ENCODE measurements around the gene SLIT1.

SLIT1 gene

DNA sequence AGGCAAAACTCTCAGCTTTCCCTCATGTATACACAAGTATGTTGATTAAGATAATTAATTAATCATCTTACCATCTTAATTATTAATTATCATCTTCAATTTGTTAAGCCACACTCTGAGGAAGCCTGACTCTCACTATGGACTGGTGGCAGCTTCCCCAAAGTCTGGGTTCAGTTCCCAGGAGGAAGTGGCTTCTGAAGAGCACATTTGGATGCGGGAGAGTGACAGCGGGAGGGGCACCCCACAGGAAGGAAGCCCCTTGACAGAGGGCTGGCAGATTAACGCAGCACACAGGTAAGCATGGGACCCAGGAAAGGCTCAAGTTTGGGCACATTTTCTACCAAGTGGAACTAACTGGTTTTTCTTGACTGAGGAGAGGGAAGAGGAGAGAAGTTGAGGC, 13.4 kb upstream of the SLIT1 start:
- DNase-seq = no peak

DNA sequence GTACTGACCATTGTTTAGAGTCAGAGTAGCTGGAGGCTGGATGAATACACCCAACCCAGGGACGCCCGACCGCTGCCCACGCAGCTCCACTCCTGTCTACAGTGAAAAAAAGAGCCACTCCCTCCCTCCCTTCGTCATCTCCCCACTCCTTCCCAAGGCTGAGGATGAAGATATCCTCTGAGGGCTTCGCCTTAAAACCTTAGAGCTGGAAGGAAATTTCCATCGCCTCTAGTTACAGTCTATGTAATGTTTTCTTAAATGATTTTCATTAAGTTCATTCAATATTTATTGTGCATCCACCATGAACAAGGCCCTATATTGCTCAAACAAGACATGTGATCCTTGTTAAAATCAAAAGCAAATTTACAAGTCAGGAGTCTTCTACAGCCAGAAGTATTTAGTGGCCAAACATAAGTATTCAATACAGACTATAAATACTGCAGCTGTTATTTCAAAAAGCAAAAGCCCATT, 11.3 kb upstream of the SLIT1 start:
- no peak for DNase-seq

DNA sequence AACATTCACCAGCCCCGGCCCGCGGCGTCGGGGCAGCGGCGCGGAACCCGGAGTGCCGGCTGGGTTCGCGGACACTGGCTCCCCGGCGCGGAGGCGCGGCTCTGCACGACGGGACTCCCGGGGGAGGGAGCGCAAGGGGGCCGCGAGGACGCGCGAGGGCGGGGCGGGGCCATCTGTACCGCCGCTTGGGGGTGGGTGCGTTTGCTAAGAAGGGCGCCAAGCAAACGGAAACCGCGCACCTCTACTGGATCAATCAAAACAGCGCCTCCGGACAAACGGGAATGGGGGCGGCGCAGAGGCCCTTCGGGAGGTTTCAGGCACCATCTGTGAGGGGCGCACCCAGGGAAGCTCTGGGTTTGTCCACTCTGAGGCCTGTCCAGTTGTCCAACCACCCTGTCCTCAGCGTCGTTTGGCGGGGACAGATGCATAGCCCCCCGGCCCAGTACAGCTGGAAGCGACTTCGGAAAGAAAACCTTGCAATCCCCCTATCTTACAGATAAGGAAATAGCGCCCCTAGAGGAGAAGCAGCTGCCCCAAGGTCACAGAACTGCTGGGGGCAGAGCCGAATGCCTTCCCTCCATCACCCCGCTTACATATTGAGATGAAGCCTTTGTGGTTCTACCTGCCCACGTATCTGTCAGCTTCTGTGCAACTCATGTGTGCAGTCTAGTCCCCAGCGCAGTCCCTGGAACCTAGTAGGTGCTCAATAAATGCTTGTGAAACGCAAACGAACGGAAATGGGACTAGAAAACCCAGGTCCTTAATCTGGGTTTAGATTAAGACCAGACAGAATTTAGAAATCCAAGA, 10.7 kb upstream of the SLIT1 start:
- peak; percentile 71 for DNase-seq

DNA sequence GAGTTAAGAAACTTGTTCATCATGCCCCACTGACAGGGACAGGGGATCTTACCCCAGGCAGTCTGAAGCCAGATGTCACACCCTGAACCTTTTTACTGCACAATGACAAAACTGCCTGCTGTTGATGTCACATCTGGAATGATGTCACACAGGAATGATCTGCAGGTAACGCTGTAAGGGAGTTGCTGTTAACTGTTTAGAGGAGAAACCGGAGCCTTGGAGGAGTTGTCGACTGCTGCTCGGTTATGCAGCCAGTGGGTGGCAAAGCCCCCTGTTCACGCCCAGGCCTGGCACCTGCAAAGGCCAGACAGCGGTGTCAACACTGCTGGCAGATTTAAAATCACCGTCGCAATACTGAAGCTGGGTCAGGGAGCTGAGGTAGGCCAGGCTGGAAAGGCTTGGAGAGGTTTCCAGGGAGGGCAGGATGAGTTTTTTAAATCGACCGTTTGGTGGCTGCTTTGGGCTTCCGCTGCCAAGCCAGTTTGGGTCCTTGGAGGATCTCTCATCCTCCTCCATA, 10.0 kb upstream of the SLIT1 start:
- DNase-seq = peak; percentile 44

DNA sequence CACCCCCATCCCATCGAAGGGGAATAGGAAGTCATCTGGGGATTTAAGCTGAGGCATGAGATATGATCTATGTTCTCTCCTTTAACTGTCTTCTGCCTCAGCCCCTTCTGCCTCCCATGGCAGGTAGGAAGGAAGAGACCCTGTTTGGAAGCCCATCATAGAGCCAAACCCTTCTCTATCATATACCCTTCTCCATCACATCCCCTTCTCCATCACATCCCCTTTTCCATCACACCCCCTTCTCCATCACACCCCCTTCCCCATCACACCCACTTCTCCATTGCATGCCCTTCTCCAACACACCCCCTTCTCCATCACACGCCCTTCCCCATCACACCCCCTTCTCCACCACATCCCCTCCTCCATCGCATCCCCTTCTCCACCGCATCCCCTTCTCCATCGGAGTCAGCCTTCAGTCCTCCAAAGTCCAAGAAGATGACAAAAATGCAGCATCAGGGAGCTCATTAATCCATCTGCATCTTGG, 7.2 kb upstream of the SLIT1 start:
- DNase-seq = no peak

DNA sequence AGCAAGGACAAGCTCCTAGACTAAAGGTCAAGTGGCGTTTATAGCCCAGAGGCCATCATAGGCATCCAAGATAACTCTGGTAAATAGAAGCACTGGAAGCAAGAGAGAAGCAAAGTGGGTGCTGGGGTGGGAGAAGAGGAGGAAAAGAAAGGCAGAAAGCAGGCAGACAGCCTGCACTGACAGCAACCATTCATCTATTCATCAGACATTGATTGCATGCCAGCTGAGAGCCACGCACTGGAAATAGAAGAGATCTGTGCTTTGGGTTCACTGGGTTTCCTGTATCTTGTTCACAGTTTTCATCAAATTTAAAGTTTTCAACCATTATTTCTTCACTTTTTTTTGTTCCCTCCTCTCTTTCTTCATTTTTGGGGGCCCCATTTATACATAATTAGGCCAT, 4.7 kb upstream of the SLIT1 start:
- no peak for DNase-seq

DNA sequence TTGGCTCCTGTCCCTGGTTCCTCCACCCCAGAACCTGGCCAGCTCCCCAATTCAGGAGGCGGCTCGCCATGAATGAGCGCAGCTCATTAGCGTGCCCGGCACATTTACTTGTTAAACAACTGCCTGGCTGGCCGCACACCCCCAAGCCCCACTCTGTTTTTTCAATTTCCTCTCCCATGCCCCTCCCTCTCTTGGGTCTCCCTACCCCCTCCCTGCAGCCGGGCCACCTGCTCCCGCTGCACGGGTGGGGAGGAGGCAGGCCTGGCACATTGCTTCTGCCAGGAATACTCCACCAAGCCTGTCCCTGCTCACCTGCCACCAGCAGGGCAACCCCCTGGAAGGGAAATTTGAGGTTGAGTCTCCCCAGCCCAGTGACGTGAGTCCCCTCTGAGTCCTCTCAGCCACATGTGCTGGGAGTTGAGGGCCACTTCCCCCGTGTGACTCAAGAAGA, 2.5 kb upstream of the SLIT1 start:
- DNase-seq = peak; percentile 78

DNA sequence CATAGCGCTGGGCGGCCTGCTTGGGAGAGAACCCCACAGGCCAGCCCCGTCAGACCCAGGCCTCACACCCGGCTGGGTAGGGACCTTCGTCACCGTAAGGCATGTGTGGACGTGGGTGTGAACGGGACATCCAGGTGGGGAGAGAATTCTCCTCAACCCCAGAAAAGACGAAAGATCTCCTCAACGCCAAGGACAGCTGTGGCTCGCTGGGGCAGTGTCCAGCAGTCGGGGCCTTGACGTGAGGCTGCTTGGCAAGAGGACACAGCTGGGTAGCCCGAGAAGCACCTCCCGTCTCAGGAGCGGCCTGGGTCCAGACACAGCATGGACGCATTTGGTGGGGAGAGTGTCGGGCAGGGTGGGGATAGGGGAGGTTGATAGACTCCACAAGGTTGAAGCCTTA, 1.2 kb upstream of the SLIT1 start:
- DNase-seq = no peak

DNA sequence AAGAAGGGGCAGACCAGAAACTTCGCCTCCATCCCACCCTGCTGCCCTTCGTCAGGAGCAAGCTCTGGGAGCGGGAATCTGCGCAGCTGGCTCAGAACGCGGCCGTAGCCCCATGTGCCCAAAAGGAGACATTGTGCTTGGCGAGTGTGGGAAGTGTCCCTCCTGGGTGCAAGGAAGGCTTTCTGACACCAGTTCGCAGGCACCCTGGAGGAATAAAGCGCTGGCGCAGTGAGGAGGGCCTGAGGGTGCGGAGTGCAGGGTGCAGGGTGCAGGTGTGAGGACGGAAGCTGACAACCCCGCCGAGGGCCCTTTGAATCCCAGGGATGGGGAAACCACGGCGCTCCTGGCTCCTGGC, 811 bp downstream of the SLIT1 start:
- no peak for DNase-seq

DNA sequence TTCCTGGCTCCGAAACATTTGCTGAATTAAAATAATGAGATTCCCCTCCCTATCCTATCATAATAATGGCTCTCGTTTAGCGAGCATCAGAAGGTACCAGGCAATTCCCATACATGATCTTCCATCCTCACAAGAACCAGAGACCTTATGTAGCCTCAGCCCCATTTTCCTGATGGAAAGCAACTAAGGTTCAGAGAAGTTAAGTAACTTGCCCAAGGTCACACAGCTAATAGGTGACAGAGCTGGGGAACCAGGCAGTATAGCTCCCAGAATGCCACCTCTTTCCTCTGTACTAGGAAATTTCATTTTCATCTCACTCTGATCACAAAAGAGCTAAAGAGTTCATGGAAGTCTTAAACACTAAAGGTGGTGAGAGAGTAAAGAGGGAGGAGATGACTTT, 2.4 kb downstream of the SLIT1 start:
- DNase-seq = no peak

DNA sequence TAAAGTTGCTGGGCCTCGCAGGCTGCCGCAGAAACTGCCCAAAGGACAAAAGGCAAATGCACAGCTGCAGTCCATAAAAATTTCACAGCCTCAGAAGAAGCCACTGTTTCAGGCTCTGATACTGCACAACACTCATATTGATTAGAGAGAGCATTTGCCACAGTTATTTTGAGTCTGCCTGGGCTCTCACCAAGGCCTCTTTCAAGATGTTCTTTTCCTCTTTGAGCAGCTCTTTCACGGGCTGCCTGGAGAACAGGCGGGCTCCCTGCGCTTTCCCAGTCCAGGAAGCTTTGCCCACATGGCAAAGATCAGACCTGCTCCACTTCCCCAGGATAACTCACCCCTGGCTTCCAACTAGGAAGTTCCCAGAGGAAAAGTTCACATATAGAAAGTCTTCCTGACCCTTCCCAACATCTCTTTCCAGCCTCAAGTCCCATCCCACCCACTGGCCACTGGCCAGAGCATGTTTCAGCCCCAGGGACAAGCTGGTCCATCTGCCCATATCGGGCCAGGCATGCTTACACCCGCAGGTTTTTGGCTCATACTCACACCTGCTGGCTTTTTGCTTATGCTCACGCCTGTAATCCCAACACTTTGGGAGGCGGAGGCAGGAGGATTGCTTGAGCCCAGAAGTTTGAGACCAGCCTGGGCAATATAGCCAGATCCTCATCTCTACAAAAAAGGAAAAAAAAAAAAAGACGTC, 3.3 kb downstream of the SLIT1 start:
- no peak for DNase-seq

DNA sequence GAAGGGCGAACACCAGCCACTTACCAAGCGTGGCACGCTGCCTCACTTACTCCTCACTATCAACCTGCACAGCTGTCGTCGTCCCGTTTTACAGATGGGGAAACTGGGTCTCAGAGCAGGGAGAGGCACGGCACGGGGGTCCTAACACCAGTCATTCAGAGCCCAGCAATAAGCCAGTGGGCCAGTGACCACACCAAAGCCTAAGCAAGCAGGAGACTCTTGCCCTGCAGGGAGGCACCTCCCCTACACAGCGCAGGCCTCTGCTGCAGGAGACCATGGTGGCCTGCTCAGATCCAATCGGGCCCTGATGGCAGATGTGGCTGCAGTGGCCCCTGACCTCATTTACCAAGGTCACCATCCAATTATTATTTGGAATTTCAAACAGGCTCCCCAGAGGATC, 4.8 kb downstream of the SLIT1 start:
- no peak for DNase-seq

DNA sequence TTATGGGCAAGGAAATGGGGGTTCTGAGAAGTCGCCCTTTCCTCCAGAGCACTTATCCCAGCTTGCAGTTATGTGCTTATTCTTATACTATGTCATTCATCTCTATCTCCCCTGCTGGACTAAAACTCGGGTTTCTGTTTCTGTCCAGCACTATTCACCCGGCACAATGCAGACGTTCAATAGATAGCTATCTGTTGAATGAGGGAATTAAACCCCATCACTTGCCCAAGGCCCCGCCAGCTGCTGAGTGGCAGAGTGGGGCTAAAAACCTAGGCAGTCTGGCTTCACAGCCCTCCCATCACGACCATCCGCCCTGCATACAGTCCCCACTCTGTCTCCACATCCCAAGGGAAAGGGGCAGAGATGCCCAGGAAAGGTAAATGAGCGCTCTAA, 5.4 kb downstream of the SLIT1 start:
- DNase-seq = no peak

DNA sequence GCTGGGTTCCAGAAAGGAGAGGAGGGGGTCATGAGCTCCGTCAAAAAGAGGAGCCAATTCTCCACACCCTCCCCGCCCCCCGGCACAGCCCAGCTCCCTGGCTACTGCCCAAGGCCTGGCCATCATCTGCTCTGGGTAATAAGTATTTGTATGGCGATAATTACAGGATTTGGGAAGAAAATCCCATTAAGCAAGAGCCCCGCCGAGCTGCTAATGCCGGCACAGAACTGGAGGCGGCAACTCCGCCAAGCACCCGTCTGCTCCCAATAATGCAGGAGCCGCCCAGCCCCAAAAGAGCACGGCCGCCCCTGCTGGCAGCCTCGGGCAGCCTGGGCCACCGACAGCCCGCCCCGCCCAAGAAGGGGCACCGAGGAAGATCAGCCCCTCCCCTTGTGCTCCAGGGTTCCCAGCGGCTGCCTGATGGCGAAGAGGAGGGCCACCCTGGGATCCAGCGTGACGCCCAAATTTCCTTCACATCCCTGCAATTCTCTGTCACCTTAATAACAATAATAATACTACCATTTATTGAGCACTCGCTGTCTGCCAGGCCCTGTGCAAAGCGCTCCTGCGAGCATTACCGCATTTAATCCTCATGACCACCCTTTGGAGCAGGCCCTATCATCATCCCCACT, 5.9 kb downstream of the SLIT1 start:
- DNase-seq = peak; percentile 16

DNA sequence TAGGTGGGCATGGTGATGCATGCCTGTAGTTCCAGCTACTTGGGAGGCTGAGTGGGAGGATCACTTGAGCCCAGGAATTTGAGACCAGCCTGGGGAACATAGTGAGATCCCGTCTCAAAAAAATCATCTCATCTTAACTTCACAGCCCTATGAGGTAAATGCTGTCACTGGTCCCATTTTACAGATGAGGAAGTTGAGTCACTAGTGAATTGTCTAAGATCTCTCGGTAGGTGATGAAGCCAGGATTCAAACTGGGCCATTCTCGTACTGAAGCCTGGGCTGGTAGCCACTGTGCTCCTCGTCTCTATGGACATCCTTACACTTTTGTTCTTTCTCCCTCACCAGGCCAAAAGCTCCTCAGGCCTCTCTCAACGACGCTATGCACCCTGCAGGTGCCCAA, 6.4 kb downstream of the SLIT1 start:
- no peak for DNase-seq

DNA sequence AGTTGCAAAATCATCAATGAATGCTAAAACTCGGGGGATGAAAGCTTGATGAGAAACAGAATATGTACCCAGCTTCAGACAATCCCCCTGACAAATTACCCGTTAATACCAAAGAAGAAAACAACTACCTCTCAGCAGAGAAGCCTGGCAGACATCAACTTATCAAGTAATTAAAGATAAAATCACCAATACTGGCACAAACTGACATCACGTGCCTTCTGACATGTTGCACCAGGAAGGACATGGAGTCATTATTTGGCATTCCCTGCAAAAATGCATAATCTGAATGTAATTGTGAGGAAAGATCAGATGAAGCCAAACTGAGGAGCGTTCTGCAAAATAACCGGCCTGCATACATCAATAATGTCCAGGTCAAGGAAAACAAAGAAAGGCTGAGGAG, 7.7 kb downstream of the SLIT1 start:
- DNase-seq = no peak

DNA sequence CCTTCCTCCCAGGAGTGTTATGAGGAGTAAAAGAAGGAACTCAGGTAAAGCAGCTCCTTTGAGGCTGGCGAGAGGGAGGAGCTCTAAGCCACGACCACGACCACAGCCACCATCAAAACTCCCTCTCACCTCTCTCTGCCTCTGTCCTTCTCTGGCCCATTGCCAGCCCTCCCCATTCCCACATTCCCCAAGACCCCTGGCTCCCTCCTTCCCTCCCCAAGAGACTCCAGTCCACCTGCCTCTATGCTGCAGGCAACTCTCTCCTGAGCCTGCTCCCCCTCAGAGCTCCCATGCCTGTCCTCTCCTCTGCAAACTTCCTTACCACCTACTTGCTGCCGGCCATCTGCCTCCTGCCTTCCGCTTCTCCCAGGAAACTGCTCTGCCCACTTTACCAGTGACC, 9.5 kb downstream of the SLIT1 start:
- no peak for DNase-seq

DNA sequence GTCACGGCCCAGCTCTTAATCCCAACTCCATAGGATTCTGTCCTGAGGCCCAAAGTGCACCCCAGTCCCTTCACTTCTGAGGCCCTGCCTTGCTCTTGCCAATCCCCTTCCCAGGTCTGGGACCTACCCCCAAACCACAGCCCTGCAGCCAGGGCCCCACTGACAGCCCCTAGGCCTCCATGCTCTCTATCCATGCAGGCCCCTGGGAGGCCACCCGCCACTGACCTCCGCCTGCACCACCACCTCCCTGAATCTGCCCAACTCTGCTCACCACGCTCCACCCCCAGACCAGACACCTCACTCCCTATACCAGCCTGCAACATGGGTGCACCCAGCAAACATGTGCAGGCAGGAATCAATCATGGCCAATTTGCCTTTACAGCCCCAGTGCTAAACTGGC, 10.2 kb downstream of the SLIT1 start:
- DNase-seq = no peak

DNA sequence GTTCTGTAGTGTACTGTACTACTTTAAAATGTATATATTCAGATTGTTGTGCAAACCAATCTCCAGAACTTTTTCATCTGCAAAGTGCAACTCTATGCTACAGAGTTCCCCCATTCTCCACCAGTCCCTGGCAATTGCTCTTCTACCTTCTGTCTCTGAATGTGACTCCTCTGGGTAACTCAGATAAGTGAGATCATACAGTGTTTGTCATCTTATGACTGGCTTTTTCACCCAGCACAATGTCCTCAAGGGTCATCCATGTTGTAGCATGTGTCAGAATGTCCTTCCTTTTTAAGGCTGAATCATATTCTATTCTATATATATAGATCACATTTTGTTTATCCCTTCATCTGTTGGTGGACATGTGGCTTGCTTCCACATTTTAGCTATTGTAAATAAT, 10.8 kb downstream of the SLIT1 start:
- DNase-seq = no peak

DNA sequence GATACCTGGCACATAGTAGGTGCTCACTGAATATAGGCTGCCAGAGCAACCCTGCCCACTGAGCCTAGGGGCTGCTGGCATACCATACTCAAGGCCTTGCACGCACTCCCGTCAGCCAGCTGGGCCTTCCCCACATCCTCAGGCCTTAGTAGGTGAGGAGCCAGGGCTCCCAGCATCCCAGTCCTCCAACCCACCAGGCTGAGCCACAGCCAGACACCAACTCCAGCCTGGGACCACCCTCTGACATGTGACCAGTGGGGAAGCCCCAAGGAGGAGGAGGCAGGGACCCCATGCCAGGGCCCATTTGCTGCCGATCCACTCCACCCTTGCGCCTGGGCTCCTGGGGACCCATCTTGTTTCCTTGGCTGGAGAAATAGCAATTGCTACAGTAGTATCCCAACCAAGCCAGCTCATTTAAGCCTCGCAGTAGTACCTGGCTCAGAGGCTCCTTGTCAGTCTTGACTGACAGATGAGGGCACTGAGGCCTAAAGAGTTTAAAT, 11.4 kb downstream of the SLIT1 start:
- DNase-seq = no peak

DNA sequence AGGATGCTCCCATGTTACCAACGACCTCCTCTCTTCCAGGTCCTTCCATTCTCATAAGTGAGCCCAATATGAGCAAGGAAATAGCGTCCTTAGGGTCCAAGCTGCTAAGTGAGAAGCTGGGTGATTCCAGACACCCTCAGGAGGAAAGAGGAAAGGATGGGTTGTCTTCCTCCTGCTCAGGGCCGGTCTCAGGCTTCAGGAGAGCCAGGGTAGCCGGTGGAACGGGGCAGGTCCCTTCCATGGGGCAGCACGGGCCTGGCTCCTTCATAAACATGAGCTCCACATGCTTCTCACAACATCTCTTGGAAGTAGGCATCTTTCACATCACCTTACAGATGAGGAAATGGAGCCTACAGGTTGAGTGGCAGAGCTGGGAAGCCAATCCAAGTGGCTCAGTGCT, 12.7 kb downstream of the SLIT1 start:
- no peak for DNase-seq

DNA sequence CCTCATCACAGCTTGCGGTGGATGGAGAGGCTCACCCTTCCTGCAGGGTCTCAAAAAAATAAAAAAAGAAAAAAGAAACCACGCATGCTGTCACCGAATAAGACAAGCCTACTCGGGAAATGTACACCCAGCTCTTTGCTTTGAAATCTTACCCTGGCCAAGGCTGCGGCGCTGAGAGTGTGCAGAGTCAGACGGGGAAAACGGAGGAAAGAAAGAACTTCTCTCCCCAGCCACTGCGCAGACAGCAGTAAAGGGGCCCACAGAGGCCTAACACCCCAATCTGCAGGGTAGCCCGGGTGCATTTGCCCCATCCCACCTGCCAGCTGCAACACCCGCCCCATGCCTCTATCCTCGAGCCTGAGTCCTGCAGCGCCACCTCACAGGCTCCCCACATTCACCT, 14.8 kb downstream of the SLIT1 start:
- peak; percentile 57 for DNase-seq

DNA sequence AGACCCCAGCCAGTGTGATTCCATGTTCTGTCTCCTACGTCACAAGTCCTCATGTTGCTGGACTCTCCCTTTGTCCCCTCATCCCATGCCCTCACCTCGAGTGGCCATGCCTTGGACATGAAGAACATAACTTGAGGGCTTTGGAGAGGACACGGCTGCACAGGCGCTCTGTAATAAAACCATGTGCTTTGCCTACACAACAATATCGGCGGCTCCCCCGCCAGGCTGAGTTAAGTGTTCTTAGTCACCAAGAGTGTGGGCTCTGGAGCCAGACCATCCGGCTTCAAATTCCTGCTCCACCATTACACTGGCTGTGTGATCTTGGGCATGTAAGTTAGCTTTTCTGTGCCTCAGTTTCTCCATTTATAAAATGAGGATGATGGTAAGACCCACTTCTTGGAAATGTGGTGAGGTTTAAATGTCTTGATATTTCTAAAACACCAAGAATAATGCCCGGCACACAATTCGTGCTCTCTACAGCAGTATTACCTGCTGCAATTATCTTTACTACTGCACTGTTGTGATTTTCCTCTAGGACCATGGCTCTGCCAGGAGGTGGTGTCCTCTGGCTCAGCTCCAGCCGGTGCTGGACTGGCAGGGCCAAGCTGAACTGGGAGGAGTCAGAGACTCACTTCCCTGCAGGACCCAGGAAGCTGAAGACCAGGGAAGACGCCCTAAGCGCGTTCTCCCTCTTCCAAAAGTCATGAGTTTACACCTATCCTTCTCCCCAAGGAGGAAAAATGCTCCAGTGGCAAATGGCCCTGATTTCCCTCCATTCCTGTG, 15.7 kb downstream of the SLIT1 start:
- no peak for DNase-seq

All from NCI-H2171 treated with DMSO at 0.1 percent for 48 hours (cell line).